Fibroblast of pulmonary artery (primary cell): Measurements from ENCODE around the gene TMCO4.

ENCODE experiments used
- DNase-seq: peaks from one replicate; pipeline ENCODE4 v3.0.0-alpha.2; 2010; ENCODE audit warnings: low read depth
- H3K4me3 ChIP-seq: replicated peaks from 2 replicates; pipeline ENCODE4 v1.5.1; 2011; ENCODE audit warnings: low read depth, mild to moderate bottlenecking, control low read depth, low read length, moderate library complexity
- CTCF ChIP-seq: IDR thresholded peaks from 2 replicates; pipeline ENCODE4 v1.5.1; 2011; ENCODE audit warnings: mild to moderate bottlenecking, control low read depth, low read length, inconsistent platforms; ENCODE audit errors: missing control alignments

TMCO4 gene

GRCh38 chr1:19758227-19758830 is 41.4 kb downstream of the TMCO4 start:
- H3K4me3 ChIP-seq: no peak overlapping the region
- TF ChIP-seq CTCF: no peak
- peak; percentile 58 for DNase-seq

- no peak for TF ChIP-seq CTCF
- DNase-seq: no peak
Measured at GRCh38 chr1:19757641-19758040, 42.1 kb downstream of the TMCO4 start.

GRCh38 chr1:19756480-19756879 is 43.2 kb downstream of the TMCO4 start:
- H3K4me3 ChIP-seq: no peak overlapping the region
- no peak for DNase-seq
- TF ChIP-seq CTCF: no peak

More at GRCh38 chr1:19757641-19758040, 42.1 kb downstream of the TMCO4 start:
- H3K4me3 ChIP-seq: no peak overlapping the region

- DNase-seq: no peak
- no peak overlapping the region for H3K4me3 ChIP-seq
- TF ChIP-seq CTCF: no peak
Measured at GRCh38 chr1:19754482-19754881, 45.2 kb downstream of the TMCO4 start.

- TF ChIP-seq CTCF: no peak
- DNase-seq: no peak
- H3K4me3 ChIP-seq: no peak overlapping the region
Measured at GRCh38 chr1:19752083-19752696, 47.5 kb downstream of the TMCO4 start.

GRCh38 chr1:19750882-19751276 is 48.8 kb downstream of the TMCO4 start:
- H3K4me3 ChIP-seq: no peak overlapping the region
- no peak for TF ChIP-seq CTCF
- DNase-seq: no peak
